HEK293 (cell line): ENCODE measurements around the gene RPL27.

Experiments used
- CTCF ChIA-PET: fragments of 350-600 bp; formaldehyde crosslinking; extraction: SDS; loops from one replicate; lab custom pipeline; 2021; ENCODE audit warnings: antibody characterized with exemption; lab: Yijun Ruan, JAX
- POLR2A ChIA-PET: fragments of 300-600 bp; formaldehyde crosslinking; extraction: SDS; loops from one replicate; lab custom pipeline; 2020; ENCODE audit warnings: antibody characterized with exemption, inconsistent platforms; lab: Yijun Ruan, JAX
- H3K27ac ChIP-seq: fragments of 200-500 bp; sonication (Bioruptor generic); 2 replicates; pipeline ENCODE4 v1.5.1; 2014; ENCODE audit warnings: low read depth, low read length, control low read depth, inconsistent platforms; ENCODE audit errors: extremely low read depth
- H3K36me3 ChIP-seq, 2 experiments: fragments of 200-500 bp in 1 of 2; sonication (Bioruptor generic) in 1 of 2; 1 replicate in 1 of 2; 2 replicates in 1 of 2; pipeline ENCODE4 v1.5.1; 2014 to 2017; ENCODE audit warnings: inconsistent platforms in 2 of 2, low read length in 2 of 2; ENCODE audit not compliant: control insufficient read depth in 2 of 2, insufficient read depth in 1 of 2
- H3K4me1 ChIP-seq: fragments of 200-500 bp; sonication (Bioruptor generic); 2 replicates; pipeline ENCODE4 v1.5.1; 2014; ENCODE audit warnings: mild to moderate bottlenecking, low read length, inconsistent platforms; ENCODE audit not compliant: control insufficient read depth, insufficient read depth
- H3K4me3 ChIP-seq: 2 replicates; pipeline ENCODE4 v1.5.1; 2011; ENCODE audit warnings: low read depth, mild to moderate bottlenecking, control low read depth, low read length, moderate library complexity
- H3K9me3 ChIP-seq: fragments of 200-500 bp; sonication (Bioruptor generic); 2 replicates; pipeline ENCODE4 v1.5.1; 2014; ENCODE audit warnings: low read depth, low read length, inconsistent platforms; ENCODE audit not compliant: control insufficient read depth, insufficient read depth
- GLIS2 ChIP-seq: fragments of 450-650 bp; formaldehyde crosslinking; IDR thresholded peaks from 2 replicates; pipeline ENCODE4 v1.5.1; 2016; ENCODE audit warnings: missing biosample characterization, missing genetic modification characterization
- KLF1 ChIP-seq: fragments of 450-650 bp; formaldehyde crosslinking; IDR thresholded peaks from 2 replicates; pipeline ENCODE4 v1.5.1; 2016; ENCODE audit warnings: missing biosample characterization, missing genetic modification characterization
- WT1 ChIP-seq: fragments of 450-650 bp; formaldehyde crosslinking; IDR thresholded peaks from 2 replicates; pipeline ENCODE4 v1.5.1; 2016; ENCODE audit warnings: missing biosample characterization, missing genetic modification characterization
- YY2 ChIP-seq: fragments of 450-650 bp; formaldehyde crosslinking; IDR thresholded peaks from 2 replicates; pipeline ENCODE4 v1.5.1; 2016; ENCODE audit warnings: missing biosample characterization, missing genetic modification characterization
- ZBTB10 ChIP-seq: fragments of 450-650 bp; formaldehyde crosslinking; IDR thresholded peaks from 2 replicates; pipeline ENCODE4 v1.5.1; 2016; ENCODE audit warnings: missing biosample characterization, missing genetic modification characterization
- ZIC2 ChIP-seq: fragments of 450-650 bp; formaldehyde crosslinking; IDR thresholded peaks from 2 replicates; pipeline ENCODE4 v1.5.1; 2016; ENCODE audit warnings: missing biosample characterization, missing genetic modification characterization
- ZNF114 ChIP-seq: fragments of 450-650 bp; formaldehyde crosslinking; IDR thresholded peaks from 2 replicates; pipeline ENCODE4 v1.5.0; 2017; ENCODE audit warnings: missing biosample characterization, missing genetic modification characterization
- ZNF202 ChIP-seq: fragments of 450-650 bp; formaldehyde crosslinking; IDR thresholded peaks from 2 replicates; pipeline ENCODE4 v1.5.1; 2016; ENCODE audit warnings: missing biosample characterization, missing genetic modification characterization, borderline replicate concordance
- ZNF211 ChIP-seq: fragments of 450-650 bp; formaldehyde crosslinking; IDR thresholded peaks from 2 replicates; pipeline ENCODE4 v1.5.1; 2016; ENCODE audit warnings: low read depth, missing biosample characterization, missing genetic modification characterization
- ZNF398 ChIP-seq: fragments of 450-650 bp; formaldehyde crosslinking; IDR thresholded peaks from 2 replicates; pipeline ENCODE4 v1.5.1; 2017; ENCODE audit warnings: missing biosample characterization, missing genetic modification characterization
- ZNF501 ChIP-seq: fragments of 450-650 bp; formaldehyde crosslinking; IDR thresholded peaks from 2 replicates; pipeline ENCODE4 v1.5.1; 2016; ENCODE audit warnings: missing biosample characterization, missing genetic modification characterization
- ZNF600 ChIP-seq: fragments of 450-650 bp; formaldehyde crosslinking; IDR thresholded peaks from 2 replicates; pipeline ENCODE4 v1.5.1; 2016; ENCODE audit warnings: missing biosample characterization, missing genetic modification characterization
- ZNF76 ChIP-seq: fragments of 450-650 bp; formaldehyde crosslinking; IDR thresholded peaks from 2 replicates; pipeline ENCODE4; 2016; ENCODE audit warnings: low read depth, missing biosample characterization, missing genetic modification characterization, borderline replicate concordance

The RPL27 gene

DNA sequence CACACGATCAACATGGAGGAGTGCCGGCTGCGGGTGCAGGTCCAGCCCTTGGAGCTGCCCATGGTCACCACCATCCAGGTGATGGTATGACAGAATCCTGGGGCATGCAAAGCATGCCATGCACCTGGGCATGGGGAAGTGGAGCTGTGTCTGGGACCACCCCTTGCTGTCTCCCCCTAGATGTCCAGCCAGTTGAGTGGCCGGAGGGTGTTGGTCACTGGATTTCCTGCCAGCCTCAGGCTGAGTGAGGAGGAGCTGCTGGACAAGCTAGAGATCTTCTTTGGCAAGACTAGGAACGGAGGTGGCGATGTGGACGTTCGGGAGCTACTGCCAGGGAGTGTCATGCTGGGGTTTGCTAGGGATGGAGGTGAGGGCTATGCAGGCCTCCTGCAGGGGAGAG is 15.1 kb downstream of the RPL27 start:
- no peak for TF ChIP-seq ZNF202 (tag by site-specific recombination)
- TF ChIP-seq ZNF600 (tag by site-specific recombination), result peak; percentile 45; the same call in 1 of the 2 replicates
- no peak for TF ChIP-seq ZNF501 (tag by site-specific recombination)
- CTCF ChIA-PET, result interaction anchor here (0.6 to 0.7 kb wide), 2 partner anchors 170 to 198 kb away, joined by 3 read pairs; no protein-coding TSS in a partner anchor
- no peak overlapping the region for H3K4me3 ChIP-seq
- no peak overlapping the region for H3K27ac ChIP-seq
- H3K9me3 ChIP-seq, result no peaks in the 10 kb centered on the region
- POLR2A ChIA-PET, result interaction anchor here (0.6 to 2.7 kb wide), 5 partner anchors 8 to 15 kb away, joined by 3 to 14 read pairs (median 6); partner anchors contain the start of genes RPL27 and VAT1
- H3K36me3 ChIP-seq, result peaks cover 0 to 48% of the 10 kb centered on the region in 2 experiments; a peak in 2 of 3 replicates
- H3K4me1 ChIP-seq, result no peaks in the 10 kb centered on the region; the same call in 1 of the 2 replicates

DNA sequence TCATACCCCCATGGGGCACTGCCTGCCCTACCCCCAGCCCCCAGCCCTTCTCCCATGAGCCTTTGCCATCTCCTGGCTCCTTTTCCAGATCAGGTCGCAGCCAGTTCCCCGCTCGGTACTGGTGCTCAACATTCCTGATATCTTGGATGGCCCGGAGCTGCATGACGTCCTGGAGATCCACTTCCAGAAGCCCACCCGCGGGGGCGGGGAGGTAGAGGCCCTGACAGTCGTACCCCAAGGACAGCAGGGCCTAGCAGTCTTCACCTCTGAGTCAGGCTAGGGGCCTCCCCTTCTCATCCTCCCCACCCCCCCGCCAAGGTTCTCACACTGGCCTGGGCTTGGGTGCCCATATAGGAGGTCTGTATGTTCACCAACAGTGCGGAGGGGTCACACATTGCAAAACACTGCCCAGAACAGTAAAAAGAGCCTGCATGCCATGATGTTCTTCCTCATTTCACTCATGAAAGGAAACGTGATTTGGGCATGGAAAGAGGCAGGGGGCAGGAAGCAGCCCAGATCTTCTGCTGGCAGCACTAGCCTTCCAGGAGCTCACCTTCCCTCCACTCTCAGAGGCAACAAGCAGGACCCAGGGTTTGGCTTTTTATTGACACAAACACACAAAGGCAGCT is 15.9 kb downstream of the RPL27 start:
- H3K4me3 ChIP-seq, result no peak overlapping the region
- no peak for TF ChIP-seq ZNF398 (tag by site-specific recombination)
- TF ChIP-seq GLIS2 (tag by site-specific recombination), result 0 out of 2 replicates have a peak, but pooled peaks have one; percentile 26
- TF ChIP-seq, all 188 proteins: peak for 1
- Histone ChIP-seq H3K4me1 (peaks cover 5% of the 10 kb centered on the region), H3K9me3 (no peaks in the 10 kb centered on the region), H3K36me3 (peaks cover 0 to 52% of the 10 kb centered on the region in 2 experiments; a peak in 2 of 3 replicates), H3K27ac (no peak overlapping the region)
- ChIA-PET POLR2A (interaction anchor here (1.4 kb wide), 1 partner anchor 16 kb away, joined by 13 read pairs; the partner anchor contains the start of gene RPL27), CTCF (interaction anchor here (0.7 kb wide), 1 partner anchor 11 kb away, joined by 3 read pairs; no protein-coding TSS in a partner anchor)

DNA sequence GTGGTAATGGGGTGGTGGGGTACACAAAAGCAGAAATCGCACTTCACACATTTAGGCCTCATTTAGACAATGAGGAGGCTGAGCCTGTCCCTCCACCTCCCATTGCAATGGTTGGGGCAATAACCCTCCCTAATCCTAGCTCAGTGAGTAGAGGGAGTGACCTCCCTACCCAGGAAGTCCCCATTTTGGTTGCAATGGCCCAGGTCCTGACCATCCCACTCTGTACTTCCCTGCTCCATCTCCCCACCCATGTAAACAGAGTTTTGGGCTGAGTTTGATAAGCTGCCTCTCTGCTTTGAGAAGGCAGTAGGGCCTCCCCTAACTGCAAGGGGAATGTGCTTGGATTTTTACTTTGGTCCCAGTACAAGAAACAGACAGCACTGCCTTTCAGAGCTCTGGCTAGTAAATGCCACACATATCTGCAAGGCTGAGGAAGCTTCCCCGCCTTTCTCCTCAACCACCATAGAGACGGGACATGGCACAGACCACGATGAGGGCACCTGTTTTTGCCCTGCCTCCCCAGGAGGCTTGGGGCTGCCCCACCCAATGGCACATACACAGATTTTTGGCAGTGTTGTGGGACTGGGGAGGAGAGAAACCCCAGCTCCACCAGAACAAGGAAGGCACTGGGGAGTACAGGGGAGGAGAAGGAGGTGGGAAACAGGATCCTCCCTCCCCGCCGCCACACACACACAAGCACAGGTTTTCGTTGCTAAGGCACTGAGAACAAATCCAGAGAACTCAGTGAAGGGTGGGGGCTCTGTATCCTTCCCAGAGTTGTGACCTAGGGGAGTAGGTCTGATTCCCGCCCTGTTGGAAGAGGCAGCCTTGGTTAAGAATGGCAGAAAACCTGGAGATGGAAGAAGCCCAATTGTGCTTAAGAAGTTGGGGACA is 16.7 kb downstream of the RPL27 start:
- Histone ChIP-seq H3K9me3 (no peaks in the 10 kb centered on the region), H3K27ac (no peak overlapping the region; the same call in 1 of the 2 replicates), H3K4me3 (no peak overlapping the region), H3K4me1 (peaks cover 12% of the 10 kb centered on the region), H3K36me3 (peaks cover 0 to 52% of the 10 kb centered on the region in 2 experiments; a peak in 2 of 3 replicates)
- peak; percentile 28; the same call in 1 of the 2 replicates for TF ChIP-seq KLF1 (tag by site-specific recombination)
- TF ChIP-seq ZBTB10 (tag by site-specific recombination), result no peak
- peak; percentile 97 for TF ChIP-seq WT1
- ChIA-PET POLR2A (interaction anchor here (1.0 kb wide), 1 partner anchor 17 kb away, joined by 3 read pairs; the partner anchor contains the start of gene RPL27), CTCF (interaction anchor here (0.7 kb wide), 1 partner anchor 10 kb away, joined by 3 read pairs; no protein-coding TSS in a partner anchor)

DNA sequence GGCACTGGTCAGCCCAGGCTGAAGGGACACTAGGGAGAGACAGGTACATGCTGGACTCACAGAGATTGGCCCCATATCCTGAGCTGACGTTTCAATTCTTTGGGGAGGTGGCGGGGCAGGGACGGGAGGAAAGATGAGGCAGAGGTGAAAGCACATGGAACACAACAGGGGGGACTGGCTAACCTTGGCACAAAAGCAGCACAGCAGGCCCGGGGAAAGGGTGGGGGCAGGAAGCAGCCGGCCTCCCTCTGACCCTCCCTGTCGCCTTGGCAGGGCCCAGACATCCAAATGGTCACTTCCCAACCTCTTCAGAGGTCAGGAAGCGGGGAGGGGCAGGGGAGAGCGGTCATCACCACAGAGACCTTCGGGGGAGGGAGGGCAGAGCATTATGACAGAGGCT is 17.4 kb downstream of the RPL27 start:
- Histone ChIP-seq H3K27ac (no peak overlapping the region), H3K4me1 (peaks cover 12% of the 10 kb centered on the region), H3K4me3 (no peak overlapping the region), H3K36me3 (peaks cover 0 to 54% of the 10 kb centered on the region in 2 experiments; a peak in 2 of 3 replicates), H3K9me3 (no peaks in the 10 kb centered on the region)
- ChIA-PET POLR2A (interaction anchor here (1.0 kb wide), 1 partner anchor 18 kb away, joined by 3 read pairs; the partner anchor contains the start of gene RPL27), CTCF (no interaction called here)
- TF ChIP-seq ZIC2 (tag by site-specific recombination), result 0 out of 2 replicates have a peak, but pooled peaks have one; percentile 15
- no peak for TF ChIP-seq WT1
- no peak for TF ChIP-seq YY2
- TF ChIP-seq ZNF114 (tag by site-specific recombination), result no peak
- TF ChIP-seq ZNF76 (tag by site-specific recombination), result no peak
- no peak for TF ChIP-seq ZNF211
